Thoracic aorta (tissue), 2 donors: ENCODE results near the gene SAG. TPM values are rescaled to one million over a fixed set of nuclear protein-coding genes. Genes with fewer than 3 reads are reported as not detected.

Source experiments
- ATAC-seq: fragments of 150-250 bp; one replicate; pipeline ENCODE4 v1.8.0; 2017; ENCODE audit warnings: low read depth; ENCODE audit not compliant: insufficient number of reproducible peaks, low FRiP score
- DNase-seq: peaks from one replicate; pipeline ENCODE4 v3.0.0-alpha.2; 2020; ENCODE audit warnings: low spot score
- H3K27ac ChIP-seq, 2 donors: fragments of 200-600 bp; sonication (generic); 1 replicate in 1 of 2; 2 replicates in 1 of 2; pipeline ENCODE4 v1.5.1; 2016; ENCODE audit warnings: mild to moderate bottlenecking in 2 of 2, moderate library complexity in 2 of 2
- H3K27me3 ChIP-seq: fragments of 200-600 bp; sonication (generic); replicated peaks from 2 replicates; pipeline ENCODE4 v1.6.0; 2016; ENCODE audit warnings: mild to moderate bottlenecking; ENCODE audit not compliant: insufficient read depth
- H3K36me3 ChIP-seq: fragments of 200-600 bp; sonication (generic); one replicate; pipeline ENCODE4 v1.5.1; 2016
- H3K4me1 ChIP-seq, 2 donors: fragments of 200-600 bp; sonication (generic); 1 replicate in 1 of 2; 2 replicates in 1 of 2; pipeline versions ENCODE4 v1.5.1 to v1.6.0; 2016; ENCODE audit warnings: low read depth in 2 of 2, mild to moderate bottlenecking in 1 of 2; ENCODE audit not compliant: control insufficient read depth in 1 of 2
- H3K4me3 ChIP-seq: fragments of 200-600 bp; sonication (generic); 2 replicates; pipeline ENCODE4 v1.5.1; 2016; ENCODE audit warnings: mild to moderate bottlenecking
- H3K9me3 ChIP-seq: fragments of 200-600 bp; sonication (generic); 2 replicates; pipeline ENCODE4 v1.5.1; 2016
- CTCF ChIP-seq: fragments of 200-600 bp; sonication (generic); IDR thresholded peaks from one replicate; pipeline ENCODE4 v1.5.1; 2019; ENCODE audit warnings: antibody characterized with exemption
- total RNA-seq, 2 donors: library from RNA; depleted of rRNA; stranded (reverse); fragments of >200 nt; gene quantifications; one replicate each; pipeline versions ENCODE4 v1.1.0 to v1.2.3, GENCODE V29; 2016

The SAG gene
- total RNA-seq, 2 donors from 2014 or later, result not detected

DNA sequence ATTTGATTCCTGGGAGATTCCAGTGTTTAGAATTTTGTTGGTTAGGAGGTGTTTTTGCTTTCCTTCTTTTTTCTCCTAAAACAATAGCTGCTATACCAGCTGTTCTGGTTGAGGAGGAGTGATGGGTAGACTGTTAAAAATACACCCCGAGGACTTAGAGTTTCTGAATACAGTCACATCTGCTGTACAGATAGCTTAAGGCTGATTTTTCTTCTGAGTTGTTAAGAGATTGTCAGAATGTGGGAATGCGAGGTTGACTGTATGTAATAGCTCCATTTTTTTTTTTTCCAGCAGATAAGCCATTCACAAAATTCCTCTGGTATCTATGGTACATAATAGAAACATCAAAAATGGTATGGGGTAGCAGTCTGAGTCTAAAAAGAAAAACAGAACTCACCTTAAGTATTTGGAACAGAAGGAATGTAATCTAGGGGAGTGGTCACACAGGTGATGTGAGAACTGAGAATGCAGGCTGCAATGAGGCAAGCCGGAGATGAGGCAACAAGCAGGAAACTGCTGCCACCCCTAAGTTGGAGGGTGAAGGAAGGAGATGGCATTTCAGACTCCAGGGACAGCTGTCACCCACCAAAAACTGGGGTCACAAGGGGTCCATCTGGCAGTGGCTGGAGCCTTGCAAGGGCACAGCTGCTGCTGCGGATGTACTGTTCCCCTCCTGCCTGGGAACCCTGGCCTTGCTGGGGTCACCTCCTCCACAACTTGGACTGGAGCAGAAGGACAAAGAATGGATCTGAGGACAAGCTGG lies 49.1 kb downstream of the SAG start:
- TF ChIP-seq CTCF, result no peak
- Histone ChIP-seq H3K9me3 (no peaks in the 10 kb centered on the region), H3K4me1 (peaks cover 10 to 41% of the 10 kb centered on the region in 2 donors), H3K36me3 (no peaks in the 10 kb centered on the region), H3K27me3 (no peaks in the 10 kb centered on the region), H3K4me3 (no peak overlapping the region), H3K27ac (no peak overlapping the region)
- DNase-seq (no peak), ATAC-seq (no peak)

- H3K36me3 ChIP-seq, result no peaks in the 10 kb centered on the region
- DNase-seq (no peak), ATAC-seq (no peak)
- no peak overlapping the region for H3K4me3 ChIP-seq
- no peaks in the 10 kb centered on the region for H3K9me3 ChIP-seq
- TF ChIP-seq CTCF, result no peak
- H3K4me1 ChIP-seq, result peaks cover 10 to 41% of the 10 kb centered on the region in 2 donors
- no peaks in the 10 kb centered on the region for H3K27me3 ChIP-seq
- no peak overlapping the region for H3K27ac ChIP-seq
These were observed 50.7 kb downstream of the SAG start for GRCh38 chr2:233358335-233358734.

GRCh38 chr2:233358947-233359346 lies 51.3 kb downstream of the SAG start:
- H3K27ac ChIP-seq, result no peak overlapping the region
- no peaks in the 10 kb centered on the region for H3K27me3 ChIP-seq
- no peak overlapping the region for H3K4me3 ChIP-seq
- H3K9me3 ChIP-seq, result peaks cover 3% of the 10 kb centered on the region
- TF ChIP-seq CTCF, result no peak
- H3K36me3 ChIP-seq, result no peaks in the 10 kb centered on the region
- H3K4me1 ChIP-seq, result peaks cover 8 to 35% of the 10 kb centered on the region in 2 donors
- DNase-seq, result no peak
- no peak for ATAC-seq

GRCh38 chr2:233359823-233360222 lies 52.2 kb downstream of the SAG start:
- H3K36me3 ChIP-seq, result no peaks in the 10 kb centered on the region
- H3K9me3 ChIP-seq, result peaks cover 3% of the 10 kb centered on the region
- peaks cover 8 to 35% of the 10 kb centered on the region in 2 donors for H3K4me1 ChIP-seq
- H3K27me3 ChIP-seq, result no peaks in the 10 kb centered on the region
- H3K4me3 ChIP-seq, result no peak overlapping the region
- no peak for TF ChIP-seq CTCF
- no peak overlapping the region for H3K27ac ChIP-seq
- DNase-seq, result no peak
- no peak for ATAC-seq

DNA sequence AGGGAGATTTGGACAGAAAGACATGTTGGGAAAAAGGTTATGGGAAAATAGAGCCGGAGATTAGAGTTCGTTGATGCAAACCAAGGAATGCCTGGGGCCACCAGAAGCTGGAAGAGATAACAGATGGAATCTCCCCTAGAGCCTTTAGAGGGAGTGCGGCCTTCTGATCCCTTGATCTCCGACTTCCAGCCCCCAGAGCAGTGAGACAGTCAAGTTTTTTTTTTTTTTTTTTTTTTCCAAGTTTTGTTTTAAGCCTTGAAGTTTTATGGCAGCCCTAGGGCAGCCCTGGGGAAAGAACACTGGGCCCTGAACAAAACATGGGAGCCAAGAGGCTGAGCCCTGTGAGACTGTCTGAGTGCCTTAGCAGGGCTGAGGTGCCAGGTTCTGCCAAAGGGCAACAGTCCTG lies 53.2 kb downstream of the SAG start:
- H3K36me3 ChIP-seq, result no peaks in the 10 kb centered on the region
- no peaks in the 10 kb centered on the region for H3K27me3 ChIP-seq
- no peak for DNase-seq
- no peak for TF ChIP-seq CTCF
- no peak overlapping the region for H3K4me3 ChIP-seq
- H3K9me3 ChIP-seq, result peaks cover 3% of the 10 kb centered on the region
- peaks cover 7 to 29% of the 10 kb centered on the region in 2 donors for H3K4me1 ChIP-seq
- no peak for ATAC-seq
- no peak overlapping the region for H3K27ac ChIP-seq
